HG02642 (cell line): ENCODE measurements around the gene PGAM2.
A peak's percentile ranks its signal among the peaks of the same experiment; 100 is the strongest.
"Not testable (repeated sequence)": the region's sequence is repeated elsewhere in the genome, so short reads cannot be mapped to it uniquely, and the experiment has no call there.

Experiments
- ATAC-seq: cut with Tn5 transposase; IDR thresholded peaks from one replicate; pipeline ENCODE4 v1.9.1; 2021; ENCODE audit warnings: mild to moderate bottlenecking; ENCODE audit not compliant: unreplicated experiment, poor library complexity

PGAM2 gene

GRCh38 chr7:44056681-44057080 lies 8.7 kb downstream of the PGAM2 start:
- ATAC-seq: no peak

- no peak for ATAC-seq
Measured at GRCh38 chr7:44052771-44053365, 12.5 kb downstream of the PGAM2 start.

- ATAC-seq: no peak
Measured at GRCh38 chr7:44051611-44052220, 13.7 kb downstream of the PGAM2 start.

- no peak for ATAC-seq
Measured at GRCh38 chr7:44050915-44051560, 14.3 kb downstream of the PGAM2 start.

GRCh38 chr7:44050121-44050914 lies 15.0 kb downstream of the PGAM2 start:
- no peak for ATAC-seq

GRCh38 chr7:44048031-44048795 lies 17.2 kb downstream of the PGAM2 start:
- no peak for ATAC-seq

GRCh38 chr7:44046321-44047061 lies 18.9 kb downstream of the PGAM2 start:
- peak; percentile 45 for ATAC-seq

- peak; percentile 10 for ATAC-seq
Measured at GRCh38 chr7:44045226-44046014, 19.9 kb downstream of the PGAM2 start.

GRCh38 chr7:44044315-44045225 lies 20.8 kb downstream of the PGAM2 start, which contains the start of gene DBNL:
TSS of gene DBNL (plus strand) at chr7:44044702. CDS start at chr7:44044738, 36 bp downstream.
- peak; percentile 77 for ATAC-seq

- ATAC-seq: no peak
Measured at GRCh38 chr7:44043902-44044301, 21.5 kb downstream of the PGAM2 start.

- ATAC-seq: no peak
Measured at GRCh38 chr7:44042221-44042620, 23.1 kb downstream of the PGAM2 start.

GRCh38 chr7:44040493-44040891 lies 24.9 kb downstream of the PGAM2 start:
- ATAC-seq: peak; percentile 42

GRCh38 chr7:44039800-44040492 lies 25.4 kb downstream of the PGAM2 start:
- peak; percentile 6 for ATAC-seq

- ATAC-seq: peak; percentile 65
Measured at GRCh38 chr7:44038961-44039558, 26.3 kb downstream of the PGAM2 start.

- ATAC-seq: not testable (repeated sequence)
Measured at GRCh38 chr7:44038553-44038952, 26.8 kb downstream of the PGAM2 start.

- ATAC-seq: not testable (repeated sequence)
Measured at GRCh38 chr7:44037951-44038350, 27.4 kb downstream of the PGAM2 start.

GRCh38 chr7:44036364-44036763 lies 29.0 kb downstream of the PGAM2 start:
- ATAC-seq: peak; percentile 28
